Sigmoid colon (tissue), 7 donors: Measurements from ENCODE around the gene GON4L. TPM values are rescaled to one million over a fixed set of nuclear protein-coding genes. Genes with fewer than 3 reads are reported as not detected.

Experiments
- DNase-seq: peaks from one replicate; pipeline ENCODE4 v3.0.0-alpha.2; 2019
- H3K27ac ChIP-seq, 4 donors: fragments of 200-600 bp; sonication (generic); one replicate each; pipeline ENCODE4 v1.5.1; 2016 to 2019; ENCODE audit warnings: mild to moderate bottlenecking in 1 of 4
- H3K27me3 ChIP-seq, 3 donors: fragments of 200-600 bp; sonication (generic); one replicate each; pipeline ENCODE4 v1.5.1; 2019; ENCODE audit warnings: mild to moderate bottlenecking in 1 of 3
- H3K36me3 ChIP-seq, 4 donors: fragments of 200-600 bp; sonication (generic); one replicate each; pipeline ENCODE4 v1.5.1; 2016 to 2019
- H3K4me1 ChIP-seq, 4 donors: fragments of 200-600 bp; sonication (generic); one replicate each; pipeline ENCODE4 v1.5.1; 2017 to 2019
- H3K4me3 ChIP-seq, 4 donors: fragments of 200-600 bp; sonication (generic); one replicate each; pipeline ENCODE4 v1.5.1; 2017 to 2019; ENCODE audit warnings: mild to moderate bottlenecking in 2 of 4, moderate library complexity in 1 of 4
- H3K9me3 ChIP-seq, 4 donors: fragments of 200-600 bp in 3 of 4; sonication (generic) in 3 of 4; one replicate each; pipeline versions ENCODE4 v1.5.1 to v1.6.1; 2013 to 2019
- CTCF ChIP-seq, 4 experiments: fragments of 450-650 bp in 3 of 4; fragments of 200-600 bp in 1 of 4; IDR thresholded peaks; one replicate each; pipeline ENCODE4 v1.5.1; 2016 to 2019; ENCODE audit warnings: antibody characterized with exemption in 4 of 4, mild to moderate bottlenecking in 3 of 4, moderate library complexity in 2 of 4
- EP300 ChIP-seq, 4 donors: sonication (generic); formaldehyde crosslinking; IDR thresholded peaks; one replicate each; pipeline ENCODE4 v1.6.1; 2017; ENCODE audit warnings: antibody characterized with exemption in 4 of 4
- POLR2A ChIP-seq, 2 donors: fragments of 450-650 bp; IDR thresholded peaks; one replicate each; pipeline ENCODE4 v1.6.1; 2016; ENCODE audit warnings: antibody characterized with exemption in 2 of 2, mild to moderate bottlenecking in 2 of 2, moderate library complexity in 2 of 2
- POLR2AphosphoS5 ChIP-seq, 4 donors: sonication (generic); formaldehyde crosslinking; IDR thresholded peaks; one replicate each; pipeline ENCODE4 v1.6.1; 2017; ENCODE audit warnings: antibody characterized with exemption in 4 of 4
- WGBS, 2 donors: extraction: QIAGEN DNeasy Blood & Tissue Kit; methylation state at CpG; one replicate each; pipeline ENCODE4 v1.1.7; 2013; 5-methylcytosine and 5-hydroxymethylcytosine counted together
- intact Hi-C: fragments of 100-400 bp; cut with DNase I; formaldehyde crosslinking; loops from one replicate; pipeline ENCODE4 v1.15.1; 2023
- polyA plus RNA-seq, 3 donors: library from polyadenylated mRNA; stranded (reverse); fragments of 200-250 nt; gene quantifications; one replicate each; pipeline ENCODE4 v1.2.3, GENCODE V29; 2013
- total RNA-seq, 4 donors: library from RNA; depleted of rRNA; stranded (reverse); fragments of >200 nt; gene quantifications; one replicate each; pipeline ENCODE4 v1.1.0, GENCODE V29; 2016
- donor health status: healthy with polysubstance abuse.
- donor health status: Bipolar disorder and iron deficiency.
- donor health status: healthy.

GON4L gene
- total and polyA plus RNA-seq, 7 donors, result 3.5 to 45.7 (median 25.7) TPM

GRCh38 chr1:155880251-155880650 is 23.2 kb upstream of the GON4L start:
- 94 to 98% methylated on average over 2 of the region's 2 CpGs for WGBS, 2 donors
- Histone ChIP-seq H3K27ac (no peak overlapping the region), H3K27me3 (no peaks in the 10 kb centered on the region), H3K4me1 (no peaks in the 10 kb centered on the region), H3K36me3 (peaks cover 0 to 28% (median 0%) of the 10 kb centered on the region in 4 donors), H3K4me3 (no peak overlapping the region), H3K9me3 (no peaks in the 10 kb centered on the region)
- TF ChIP-seq POLR2AphosphoS5 (IDR thresholded peaks at IDR 0.05) (no peak), EP300 (IDR thresholded peaks at IDR 0.05) (no peak)
- intact Hi-C loops, result no loop called here
- DNase-seq, result no peak

GRCh38 chr1:155877945-155878344 is 20.9 kb upstream of the GON4L start:
- Histone ChIP-seq H3K27ac (no peak overlapping the region), H3K9me3 (no peaks in the 10 kb centered on the region), H3K4me3 (no peak overlapping the region), H3K4me1 (peaks cover 0 to 3% (median 0%) of the 10 kb centered on the region in 4 donors), H3K27me3 (no peaks in the 10 kb centered on the region), H3K36me3 (peaks cover 0 to 21% (median 0%) of the 10 kb centered on the region in 4 donors)
- 94 to 96% methylated on average over 2 of the region's 2 CpGs for WGBS, 2 donors
- DNase-seq, result no peak
- TF ChIP-seq CTCF (IDR thresholded peaks at IDR 0.05) (no peak), POLR2A (IDR thresholded peaks at IDR 0.05) (no peak), EP300 (IDR thresholded peaks at IDR 0.05) (no peak), POLR2AphosphoS5 (IDR thresholded peaks at IDR 0.05) (no peak)
- intact Hi-C loops, result no loop called here

GRCh38 chr1:155873860-155874259 is 16.8 kb upstream of the GON4L start:
- TF ChIP-seq POLR2AphosphoS5 (IDR thresholded peaks at IDR 0.05), result no peak
- TF ChIP-seq EP300 (IDR thresholded peaks at IDR 0.05), result no peak
- no peak for TF ChIP-seq CTCF (IDR thresholded peaks at IDR 0.05)
- no peak for TF ChIP-seq POLR2A (IDR thresholded peaks at IDR 0.05)
- peaks cover 0 to 6% (median 1%) of the 10 kb centered on the region in 4 donors for H3K4me1 ChIP-seq
- H3K4me3 ChIP-seq, result no peak overlapping the region
- WGBS, 2 donors, result 40 to 78% methylated on average over 9 of the region's 9 CpGs
- DNase-seq, result no peak
- H3K9me3 ChIP-seq, result no peaks in the 10 kb centered on the region
- peaks cover 0 to 5% (median 0%) of the 10 kb centered on the region in 4 donors for H3K36me3 ChIP-seq
- H3K27ac ChIP-seq, result peak overlapping the region in 1 of 4 donors; percentile 20
- H3K27me3 ChIP-seq, result no peaks in the 10 kb centered on the region
- intact Hi-C loops, result no loop called here

GRCh38 chr1:155872527-155872926 is 15.5 kb upstream of the GON4L start:
- Histone ChIP-seq H3K4me1 (peaks cover 0 to 6% (median 1%) of the 10 kb centered on the region in 4 donors), H3K4me3 (no peak overlapping the region), H3K36me3 (peaks cover 0 to 5% (median 0%) of the 10 kb centered on the region in 4 donors), H3K27me3 (no peaks in the 10 kb centered on the region), H3K9me3 (no peaks in the 10 kb centered on the region), H3K27ac (peak overlapping the region in 2 of 4 donors; percentile 21 to 38)
- TF ChIP-seq POLR2AphosphoS5 (IDR thresholded peaks at IDR 0.05), result no peak
- no peak for TF ChIP-seq POLR2A (IDR thresholded peaks at IDR 0.05)
- TF ChIP-seq CTCF (IDR thresholded peaks at IDR 0.05), result no peak
- no peak for TF ChIP-seq EP300 (IDR thresholded peaks at IDR 0.05)
- WGBS, 2 donors, result 93 to 95% methylated on average over 5 of the region's 5 CpGs
- intact Hi-C loops, result no loop called here
- no peak for DNase-seq

GRCh38 chr1:155871390-155871789 is 14.4 kb upstream of the GON4L start:
- no peak for TF ChIP-seq POLR2A (IDR thresholded peaks at IDR 0.05)
- TF ChIP-seq CTCF (IDR thresholded peaks at IDR 0.05), result no peak
- TF ChIP-seq EP300 (IDR thresholded peaks at IDR 0.05), result no peak
- TF ChIP-seq POLR2AphosphoS5 (IDR thresholded peaks at IDR 0.05), result no peak
- Histone ChIP-seq H3K36me3 (peaks cover 0 to 5% (median 0%) of the 10 kb centered on the region in 4 donors), H3K27me3 (no peaks in the 10 kb centered on the region), H3K9me3 (no peaks in the 10 kb centered on the region), H3K4me1 (peaks cover 0 to 6% (median 1%) of the 10 kb centered on the region in 4 donors), H3K27ac (peak overlapping the region; percentile 21 to 47 (median 42)), H3K4me3 (no peak overlapping the region)
- peak; percentile 79 for DNase-seq
- 69 to 84% methylated on average over 1 of the region's 1 CpG for WGBS, 2 donors
- intact Hi-C loops, result no loop called here
